Stomach smooth muscle (tissue), 2 donors: ENCODE results near the gene DOCK6.
A peak's percentile ranks its signal among the peaks of the same experiment; 100 is the strongest.

Experiments used
- H3K27ac ChIP-seq: one replicate; pipeline ENCODE4 v1.7.0; 2013; ENCODE audit warnings: mild to moderate bottlenecking, low read length, inconsistent platforms
- H3K27me3 ChIP-seq, 2 donors: one replicate each; pipeline ENCODE4 v1.7.0; 2013; ENCODE audit warnings: low read length in 2 of 2; ENCODE audit not compliant: insufficient read depth in 2 of 2, control insufficient read depth in 1 of 2
- H3K36me3 ChIP-seq, 2 donors: one replicate each; pipeline ENCODE4 v1.7.0; 2013; ENCODE audit warnings: low read length in 2 of 2; ENCODE audit not compliant: control insufficient read depth in 2 of 2, insufficient read depth in 2 of 2
- H3K4me1 ChIP-seq: one replicate; pipeline ENCODE4 v1.7.0; 2013; ENCODE audit warnings: low read length; ENCODE audit not compliant: control insufficient read depth, insufficient read depth
- H3K4me3 ChIP-seq, 2 donors: one replicate each; pipeline ENCODE4 v1.7.0; 2013; ENCODE audit warnings: low read length in 2 of 2
- H3K9ac ChIP-seq, 2 donors: one replicate each; pipeline ENCODE4 v1.7.0; 2013; ENCODE audit warnings: low read length in 2 of 2, mild to moderate bottlenecking in 1 of 2
- H3K9me3 ChIP-seq, 2 donors: one replicate each; pipeline ENCODE4 v1.7.0; 2013; ENCODE audit warnings: low read length in 2 of 2; ENCODE audit not compliant: control insufficient read depth in 2 of 2
- donor health status: healthy.
- donor health status: Pancreatic carcinoma.

DOCK6 gene

DNA sequence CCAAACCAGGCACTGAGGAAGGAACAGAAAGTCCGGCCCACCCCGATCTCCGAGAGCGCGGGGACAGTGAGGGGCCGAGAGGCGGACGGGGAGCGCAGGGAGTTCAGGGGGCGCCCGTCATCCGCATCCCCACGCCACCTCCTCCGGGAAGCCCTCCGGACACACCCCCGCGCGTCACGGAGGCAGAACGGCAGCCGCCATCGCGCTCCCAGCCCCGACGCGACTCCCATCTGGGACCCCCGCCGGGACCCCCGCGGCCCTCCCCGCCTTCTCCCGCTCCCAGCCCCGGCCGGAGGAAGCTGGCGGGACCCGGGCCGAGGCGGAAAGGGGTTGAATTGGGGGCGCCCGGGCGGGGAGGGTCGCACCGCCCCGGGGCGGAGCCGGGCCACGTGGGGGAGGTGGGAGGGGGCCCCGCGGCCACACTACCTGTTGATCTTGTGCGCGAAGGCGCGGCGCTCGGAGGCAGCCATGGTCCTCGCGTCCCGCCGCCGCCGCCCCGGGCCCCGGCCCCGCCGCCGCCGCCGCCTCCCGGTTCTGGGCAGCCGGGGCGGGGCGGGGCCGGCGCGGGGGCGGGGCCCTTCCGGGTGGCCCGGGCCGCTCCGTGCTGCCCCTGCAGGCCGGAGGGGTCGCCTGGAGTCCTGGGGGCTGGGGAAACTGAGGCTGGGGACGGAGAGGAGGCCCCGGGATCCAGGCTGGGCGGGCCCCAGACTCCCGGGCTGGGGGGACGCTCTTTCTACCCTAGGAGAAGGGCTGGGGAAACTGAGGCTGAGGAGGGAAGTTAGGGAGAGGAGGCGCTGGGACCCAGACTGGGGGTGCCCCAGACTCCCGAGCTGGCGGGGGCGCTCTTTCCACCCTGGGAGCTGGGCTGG is at the start of gene DOCK6:
Gene DOCK6 (minus strand): TSS at position 554 of the 869 bp plus-strand sequence. CDS start 84 bp downstream, at position 470.
- H3K4me1 ChIP-seq, result peaks cover 3% of the 10 kb centered on the region
- H3K9ac ChIP-seq, result peak within 1 kb of the TSS; percentile 64 to 69
- H3K36me3 ChIP-seq, result no peaks in the 10 kb centered on the region
- peak within 1 kb of the TSS; percentile 70 to 76 for H3K4me3 ChIP-seq
- no peak within 1 kb of the TSS for H3K27ac ChIP-seq
- no peaks in the 10 kb centered on the region for H3K27me3 ChIP-seq
- no peaks in the 10 kb centered on the region for H3K9me3 ChIP-seq

DNA sequence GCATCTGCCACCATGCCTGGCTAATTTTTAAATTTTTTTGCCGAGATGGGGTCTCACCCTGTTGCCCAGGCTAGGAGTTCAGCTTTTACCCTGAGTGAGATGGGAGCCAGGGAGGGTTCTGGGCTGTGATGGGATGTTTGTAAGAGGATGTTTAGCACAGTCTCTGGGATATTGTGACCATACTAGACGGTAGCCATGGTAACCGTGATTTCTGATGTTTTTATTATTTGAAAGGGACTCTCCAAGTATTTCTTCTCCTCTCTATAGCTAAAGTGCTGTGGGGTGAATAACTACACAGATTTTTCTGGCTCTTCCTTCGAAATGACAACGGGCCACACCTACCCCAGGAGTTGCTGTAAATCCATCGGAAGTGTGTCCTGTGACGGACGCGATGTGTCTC is 44.0 kb upstream of the DOCK6 start:
- Histone ChIP-seq H3K36me3 (no peaks in the 10 kb centered on the region), H3K4me3 (no peak overlapping the region), H3K9ac (no peak overlapping the region), H3K27me3 (peaks cover 0 to 2% of the 10 kb centered on the region in 2 donors), H3K4me1 (peaks cover 3% of the 10 kb centered on the region), H3K27ac (no peak overlapping the region), H3K9me3 (no peaks in the 10 kb centered on the region)

DNA sequence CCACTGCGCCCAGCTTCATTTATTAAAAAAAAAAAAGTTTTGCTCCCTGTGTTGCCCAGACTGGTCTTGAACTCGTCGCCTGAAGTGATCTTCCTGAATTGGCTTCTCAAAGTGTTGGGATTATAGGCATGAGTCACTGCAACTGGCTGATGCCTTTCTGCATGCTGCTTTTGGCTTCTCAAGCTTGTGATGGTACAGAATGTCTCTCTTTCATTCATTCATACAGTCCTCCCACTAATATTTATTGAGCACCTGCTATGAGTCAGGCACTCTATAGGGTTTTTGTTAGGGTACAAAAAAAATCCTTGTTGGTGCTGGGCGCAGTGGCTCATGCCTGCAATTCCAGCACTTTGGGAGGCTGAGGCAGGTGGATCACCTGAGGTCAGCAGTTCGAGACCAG is 42.6 kb upstream of the DOCK6 start:
- no peaks in the 10 kb centered on the region for H3K9me3 ChIP-seq
- H3K4me3 ChIP-seq, result no peak overlapping the region
- H3K36me3 ChIP-seq, result no peaks in the 10 kb centered on the region
- H3K27me3 ChIP-seq, result peaks cover 0 to 2% of the 10 kb centered on the region in 2 donors
- no peak overlapping the region for H3K27ac ChIP-seq
- peaks cover 3% of the 10 kb centered on the region for H3K4me1 ChIP-seq
- no peak overlapping the region for H3K9ac ChIP-seq

DNA sequence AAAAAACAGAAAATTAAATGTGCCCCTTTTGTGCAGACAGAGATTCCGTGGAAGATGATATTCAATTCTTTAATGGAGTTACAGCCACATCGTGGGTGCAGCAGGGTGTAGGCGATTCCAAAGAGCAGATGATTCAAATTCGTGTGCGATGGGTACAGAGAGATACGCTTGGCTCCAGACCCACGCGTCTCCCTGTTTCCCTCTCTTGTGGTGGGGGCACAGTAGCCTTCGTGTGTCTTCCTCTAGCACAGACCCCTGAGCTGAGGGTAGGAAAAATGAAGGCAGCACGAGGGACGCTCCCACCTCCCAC is 38.4 kb upstream of the DOCK6 start:
- no peak overlapping the region for H3K27ac ChIP-seq
- H3K9ac ChIP-seq, result no peak overlapping the region
- H3K4me3 ChIP-seq, result no peak overlapping the region
- H3K9me3 ChIP-seq, result no peaks in the 10 kb centered on the region
- H3K36me3 ChIP-seq, result no peaks in the 10 kb centered on the region
- peaks cover 0 to 2% of the 10 kb centered on the region in 2 donors for H3K27me3 ChIP-seq
- peaks cover under 1% of the 10 kb centered on the region for H3K4me1 ChIP-seq

DNA sequence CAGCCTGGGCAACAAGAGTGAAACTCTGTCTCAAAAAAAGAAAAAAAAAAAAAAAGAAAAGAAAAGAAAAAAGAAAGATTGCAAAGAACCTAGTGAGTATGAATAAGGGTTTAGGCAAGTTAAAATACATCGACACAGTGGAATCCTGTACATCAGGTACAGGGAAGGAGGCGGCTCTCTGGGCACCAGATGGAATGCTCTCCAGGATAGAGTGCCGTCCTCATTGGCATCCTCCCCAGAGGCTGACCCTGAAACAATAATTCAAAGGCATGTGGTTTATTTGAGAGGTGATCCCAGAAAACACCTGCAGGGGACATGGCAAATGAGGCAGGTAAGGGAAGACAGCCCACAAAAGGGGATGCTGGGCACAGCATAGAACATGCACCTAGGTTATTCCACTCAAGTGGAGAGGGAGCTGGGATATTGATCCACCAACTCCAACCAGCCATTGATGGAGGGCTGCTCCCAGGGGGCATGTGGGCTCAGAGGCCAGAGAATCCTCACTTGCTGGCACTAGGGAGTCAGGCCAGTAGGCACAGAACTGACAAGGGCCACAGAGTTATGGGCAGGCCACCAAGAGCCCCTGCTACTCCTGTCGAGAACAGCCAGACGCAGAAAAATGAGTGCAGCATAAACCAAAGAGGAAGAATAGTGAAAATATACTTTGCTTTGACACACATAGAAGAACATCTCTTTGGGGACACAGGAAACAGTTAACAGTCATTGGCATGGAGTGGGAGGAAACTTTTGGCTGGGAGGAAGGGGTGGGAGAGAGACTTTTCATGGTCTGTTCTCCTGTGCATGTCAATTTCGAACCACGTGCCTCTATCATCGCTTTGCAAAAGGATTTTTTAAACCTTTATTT is 37.9 kb upstream of the DOCK6 start:
- Histone ChIP-seq H3K9ac (no peak overlapping the region), H3K4me3 (no peak overlapping the region), H3K36me3 (no peaks in the 10 kb centered on the region), H3K27me3 (peaks cover 0 to 2% of the 10 kb centered on the region in 2 donors), H3K4me1 (no peaks in the 10 kb centered on the region), H3K27ac (no peak overlapping the region), H3K9me3 (no peaks in the 10 kb centered on the region)

- Histone ChIP-seq H3K36me3 (no peaks in the 10 kb centered on the region), H3K27me3 (no peaks in the 10 kb centered on the region), H3K4me3 (no peak overlapping the region), H3K27ac (no peak overlapping the region), H3K4me1 (peaks cover 4% of the 10 kb centered on the region), H3K9me3 (no peaks in the 10 kb centered on the region), H3K9ac (no peak overlapping the region)
Measured at GRCh38 chr19:11296264-11296663, 33.9 kb upstream of the DOCK6 start.

- no peak within 1 kb of the TSS for H3K4me3 ChIP-seq
- no peak within 1 kb of the TSS for H3K27ac ChIP-seq
- H3K9ac ChIP-seq, result no peak within 1 kb of the TSS
- H3K9me3 ChIP-seq, result no peaks in the 10 kb centered on the region
- H3K4me1 ChIP-seq, result peaks cover 4% of the 10 kb centered on the region
- no peaks in the 10 kb centered on the region for H3K27me3 ChIP-seq
- no peaks in the 10 kb centered on the region for H3K36me3 ChIP-seq
Measured at GRCh38 chr19:11295665-11296245, 33.4 kb upstream of the DOCK6 start, which contains the start of gene TSPAN16. Gene TSPAN16, plus strand, starts transcription at chr19:11296160. Its CDS starts 138 bp downstream, at chr19:11296298.

GRCh38 chr19:11295180-11295579 is 32.9 kb upstream of the DOCK6 start:
- H3K9ac ChIP-seq, result no peak overlapping the region
- H3K27ac ChIP-seq, result no peak overlapping the region
- no peak overlapping the region for H3K4me3 ChIP-seq
- no peaks in the 10 kb centered on the region for H3K36me3 ChIP-seq
- H3K4me1 ChIP-seq, result peaks cover 4% of the 10 kb centered on the region
- H3K9me3 ChIP-seq, result no peaks in the 10 kb centered on the region
- no peaks in the 10 kb centered on the region for H3K27me3 ChIP-seq

GRCh38 chr19:11293433-11294389 is 31.4 kb upstream of the DOCK6 start:
- peak overlapping the region; percentile 17 to 66 for H3K4me3 ChIP-seq
- H3K27me3 ChIP-seq, result no peaks in the 10 kb centered on the region
- peak overlapping the region in 1 of 2 donors; percentile 60 for H3K9ac ChIP-seq
- H3K9me3 ChIP-seq, result no peaks in the 10 kb centered on the region
- H3K36me3 ChIP-seq, result no peaks in the 10 kb centered on the region
- H3K27ac ChIP-seq, result no peak overlapping the region
- H3K4me1 ChIP-seq, result peaks cover 4% of the 10 kb centered on the region

GRCh38 chr19:11291991-11292390 is 29.7 kb upstream of the DOCK6 start:
- Histone ChIP-seq H3K4me1 (peaks cover 4% of the 10 kb centered on the region), H3K36me3 (no peaks in the 10 kb centered on the region), H3K9me3 (no peaks in the 10 kb centered on the region), H3K4me3 (no peak overlapping the region), H3K27ac (no peak overlapping the region), H3K27me3 (no peaks in the 10 kb centered on the region), H3K9ac (no peak overlapping the region)
